ENCODE results near the gene SIAH2.

Gene SIAH2

GRCh38 chr3:150741497-150742140 is 21.4 kb downstream of the SIAH2 start:
- no peak for DNase-seq (ENCODE audit: low read depth)
- H3K4me3 ChIP-seq (ENCODE audit: low read length) = no peak overlapping the region
- no peak for TF ChIP-seq CTCF (IDR thresholded peaks at IDR 0.05; ENCODE audit: insufficient read depth, low read depth, low read length, missing control alignments)

- H3K4me3 ChIP-seq (ENCODE audit: low read length) = no peak overlapping the region
- no peak for DNase-seq (ENCODE audit: low read depth)
- no peak for TF ChIP-seq CTCF (IDR thresholded peaks at IDR 0.05; ENCODE audit: insufficient read depth, low read depth, low read length, missing control alignments)
These were observed 22.1 kb downstream of the SIAH2 start for GRCh38 chr3:150740733-150741496.

- H3K4me3 ChIP-seq (ENCODE audit: low read length) = no peak overlapping the region
- no peak for DNase-seq (ENCODE audit: low read depth)
- no peak for TF ChIP-seq CTCF (IDR thresholded peaks at IDR 0.05; ENCODE audit: insufficient read depth, low read depth, low read length, missing control alignments)
These were observed 22.9 kb downstream of the SIAH2 start for GRCh38 chr3:150739877-150740645.

GRCh38 chr3:150739200-150739863 is 23.6 kb downstream of the SIAH2 start:
- no peak for DNase-seq (ENCODE audit: low read depth)
- no peak for TF ChIP-seq CTCF (IDR thresholded peaks at IDR 0.05; ENCODE audit: insufficient read depth, low read depth, low read length, missing control alignments)
- no peak overlapping the region for H3K4me3 ChIP-seq (ENCODE audit: low read length)

GRCh38 chr3:150738688-150739087 is 24.3 kb downstream of the SIAH2 start:
- peak; percentile 61 for DNase-seq (ENCODE audit: low read depth)
- H3K4me3 ChIP-seq (ENCODE audit: low read length) = no peak overlapping the region
- no peak for TF ChIP-seq CTCF (IDR thresholded peaks at IDR 0.05; ENCODE audit: insufficient read depth, low read depth, low read length, missing control alignments)

GRCh38 chr3:150737874-150738679 is 24.9 kb downstream of the SIAH2 start:
- no peak overlapping the region for H3K4me3 ChIP-seq (ENCODE audit: low read length)

More at GRCh38 chr3:150737874-150738679, 24.9 kb downstream of the SIAH2 start:
- no peak for TF ChIP-seq CTCF (IDR thresholded peaks at IDR 0.05; ENCODE audit: insufficient read depth, low read depth, low read length, missing control alignments)
- peak; percentile 88 for DNase-seq (ENCODE audit: low read depth)

All from epithelial cell of esophagus (primary cell).